ENCODE measurements around the gene FREM1.

Gene FREM1

DNA sequence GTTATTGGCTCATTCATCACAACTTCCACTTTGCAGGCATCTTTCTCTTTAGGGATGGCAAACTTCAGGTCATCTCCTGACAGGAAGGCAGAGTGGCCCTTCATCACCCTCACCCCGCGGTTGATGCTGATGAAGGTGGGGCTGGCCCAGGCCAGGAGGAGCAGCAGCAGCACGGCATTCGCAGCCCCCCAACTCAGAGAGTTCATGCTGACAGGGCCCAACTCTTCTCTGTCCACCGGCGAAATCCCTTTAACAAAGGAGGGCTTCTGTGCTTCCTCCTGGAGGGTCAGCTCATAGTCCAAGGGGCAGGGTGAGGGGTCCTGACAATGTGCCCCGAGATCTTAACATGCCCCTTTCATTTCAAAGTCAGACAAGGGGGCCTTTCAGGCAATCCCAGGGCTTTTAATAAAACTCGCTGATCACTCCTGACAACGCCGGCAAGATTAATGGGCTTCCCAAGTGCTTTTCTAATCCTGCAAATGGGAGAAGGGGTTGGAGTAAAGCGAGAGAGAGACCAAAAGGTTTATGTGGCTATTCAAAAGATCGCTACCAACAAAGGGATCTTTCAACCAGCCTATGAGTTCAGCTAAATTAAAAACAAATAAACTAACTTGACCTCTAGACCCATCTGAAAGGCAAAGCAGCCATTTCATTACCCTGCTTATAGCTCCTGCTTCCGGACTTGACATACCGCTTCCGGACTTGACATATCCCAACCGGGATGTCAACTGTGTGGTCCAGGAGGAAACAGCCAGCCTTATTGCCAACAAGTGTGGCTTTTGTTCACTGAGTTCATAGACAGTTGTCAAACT lies 41.2 kb downstream of the FREM1 start:
- H3K4me3 ChIP-seq (replicated peaks; ENCODE audit: low read depth, low read length), result no peak overlapping the region
- no peaks in the 10 kb centered on the region for H3K27me3 ChIP-seq (replicated peaks; ENCODE audit: control insufficient read depth, insufficient read depth, low read length)
- H3K36me3 ChIP-seq (ENCODE audit: control insufficient read depth, insufficient read depth, low read length), result no peaks in the 10 kb centered on the region
- TF ChIP-seq, protein P1, sequence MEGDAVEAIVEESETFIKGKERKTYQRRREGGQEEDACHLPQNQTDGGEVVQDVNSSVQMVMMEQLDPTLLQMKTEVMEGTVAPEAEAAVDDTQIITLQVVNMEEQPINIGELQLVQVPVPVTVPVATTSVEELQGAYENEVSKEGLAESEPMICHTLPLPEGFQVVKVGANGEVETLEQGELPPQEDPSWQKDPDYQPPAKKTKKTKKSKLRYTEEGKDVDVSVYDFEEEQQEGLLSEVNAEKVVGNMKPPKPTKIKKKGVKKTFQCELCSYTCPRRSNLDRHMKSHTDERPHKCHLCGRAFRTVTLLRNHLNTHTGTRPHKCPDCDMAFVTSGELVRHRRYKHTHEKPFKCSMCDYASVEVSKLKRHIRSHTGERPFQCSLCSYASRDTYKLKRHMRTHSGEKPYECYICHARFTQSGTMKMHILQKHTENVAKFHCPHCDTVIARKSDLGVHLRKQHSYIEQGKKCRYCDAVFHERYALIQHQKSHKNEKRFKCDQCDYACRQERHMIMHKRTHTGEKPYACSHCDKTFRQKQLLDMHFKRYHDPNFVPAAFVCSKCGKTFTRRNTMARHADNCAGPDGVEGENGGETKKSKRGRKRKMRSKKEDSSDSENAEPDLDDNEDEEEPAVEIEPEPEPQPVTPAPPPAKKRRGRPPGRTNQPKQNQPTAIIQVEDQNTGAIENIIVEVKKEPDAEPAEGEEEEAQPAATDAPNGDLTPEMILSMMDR (IDR thresholded peaks at IDR 0.05; ENCODE audit: insufficient read depth, low read length, poor library complexity, severe bottlenecking), result no peak
- DNase-seq (ENCODE audit: extremely low read depth, insufficient read length), result no peak

DNA sequence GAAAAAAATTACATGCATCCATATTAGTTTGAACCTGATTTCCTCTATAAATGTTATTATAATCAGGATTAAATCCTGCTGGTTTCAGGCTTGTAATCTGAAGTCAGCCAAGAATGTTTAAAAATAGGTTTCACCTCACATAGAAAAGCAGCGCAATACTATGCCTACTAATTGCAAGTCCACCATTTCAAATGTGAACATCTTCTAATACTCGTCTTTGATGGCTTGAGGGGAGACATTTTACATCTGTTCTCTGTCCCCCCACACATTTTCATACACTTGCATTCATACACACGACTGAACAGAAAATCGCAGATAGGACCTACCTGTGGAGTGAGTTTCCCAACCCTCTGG lies 41.8 kb downstream of the FREM1 start:
- TF ChIP-seq, protein P1 (IDR thresholded peaks at IDR 0.05; ENCODE audit: insufficient read depth, low read length, poor library complexity, severe bottlenecking), result no peak
- no peaks in the 10 kb centered on the region for H3K36me3 ChIP-seq (ENCODE audit: control insufficient read depth, insufficient read depth, low read length)
- H3K4me3 ChIP-seq (replicated peaks; ENCODE audit: low read depth, low read length), result no peak overlapping the region

DNA sequence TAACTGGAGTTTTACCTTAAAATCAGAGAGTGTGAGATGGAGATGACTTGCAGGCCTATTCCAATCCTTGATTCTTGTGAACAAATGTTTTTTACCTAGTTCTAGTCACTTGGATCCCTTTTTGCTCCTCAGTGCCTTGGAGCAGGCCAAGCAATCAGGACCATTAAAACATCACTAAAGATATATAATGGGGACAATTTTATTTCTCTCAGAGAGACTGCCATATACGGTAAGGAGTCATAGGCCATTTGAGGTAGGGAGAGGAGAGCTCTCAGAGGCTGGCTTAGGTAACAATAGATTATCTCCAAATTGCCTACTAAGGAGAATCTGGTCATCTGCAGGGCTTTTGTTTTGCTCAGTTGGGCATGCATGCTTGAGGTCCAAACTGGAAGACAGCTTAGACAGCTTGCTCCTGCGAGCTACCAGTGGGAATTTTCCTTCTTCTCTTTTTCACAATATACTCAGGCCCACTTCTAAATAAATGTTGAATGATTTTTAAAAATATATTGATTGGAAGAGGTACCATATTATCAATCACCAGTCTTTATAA lies 44.0 kb downstream of the FREM1 start:
- no peak for DNase-seq (ENCODE audit: extremely low read depth, insufficient read length)

More for the DNA sequence above, 41.8 kb downstream of the FREM1 start:
- no peak for DNase-seq (ENCODE audit: extremely low read depth, insufficient read length)
- H3K27me3 ChIP-seq (replicated peaks; ENCODE audit: control insufficient read depth, insufficient read depth, low read length), result no peaks in the 10 kb centered on the region

DNA sequence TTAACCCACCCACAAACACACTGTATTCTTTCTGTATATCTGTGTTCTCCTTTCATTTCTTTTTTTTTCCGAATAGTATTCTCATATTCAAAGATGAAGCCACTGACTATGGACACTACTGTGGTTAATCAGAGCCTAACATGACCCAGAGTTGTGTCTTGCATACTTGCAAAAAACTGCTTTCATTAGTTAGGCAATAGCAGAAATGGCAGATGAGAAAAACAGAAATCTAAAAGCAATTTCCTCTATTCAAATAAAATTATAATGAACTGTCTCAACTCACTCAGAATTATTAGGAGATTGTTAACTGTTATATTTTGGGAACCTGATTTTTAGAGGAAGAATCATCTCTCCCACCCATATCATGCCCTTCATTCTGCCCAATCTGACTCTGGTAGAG lies 45.9 kb downstream of the FREM1 start:
- TF ChIP-seq, protein P1 (IDR thresholded peaks at IDR 0.05; ENCODE audit: insufficient read depth, low read length, poor library complexity, severe bottlenecking), result no peak
- DNase-seq (ENCODE audit: extremely low read depth, insufficient read length), result no peak
- no peaks in the 10 kb centered on the region for H3K36me3 ChIP-seq (ENCODE audit: control insufficient read depth, insufficient read depth, low read length)
- H3K4me3 ChIP-seq (replicated peaks; ENCODE audit: low read depth, low read length), result no peak overlapping the region
- H3K27me3 ChIP-seq (replicated peaks; ENCODE audit: control insufficient read depth, insufficient read depth, low read length), result no peaks in the 10 kb centered on the region

More for the DNA sequence above, 44.0 kb downstream of the FREM1 start:
- Histone ChIP-seq H3K36me3 (ENCODE audit: control insufficient read depth, insufficient read depth, low read length) (no peaks in the 10 kb centered on the region), H3K4me3 (replicated peaks; ENCODE audit: low read depth, low read length) (no peak overlapping the region), H3K27me3 (replicated peaks; ENCODE audit: control insufficient read depth, insufficient read depth, low read length) (no peaks in the 10 kb centered on the region)
- TF ChIP-seq, protein P1 (IDR thresholded peaks at IDR 0.05; ENCODE audit: insufficient read depth, low read length, poor library complexity, severe bottlenecking), result no peak

DNA sequence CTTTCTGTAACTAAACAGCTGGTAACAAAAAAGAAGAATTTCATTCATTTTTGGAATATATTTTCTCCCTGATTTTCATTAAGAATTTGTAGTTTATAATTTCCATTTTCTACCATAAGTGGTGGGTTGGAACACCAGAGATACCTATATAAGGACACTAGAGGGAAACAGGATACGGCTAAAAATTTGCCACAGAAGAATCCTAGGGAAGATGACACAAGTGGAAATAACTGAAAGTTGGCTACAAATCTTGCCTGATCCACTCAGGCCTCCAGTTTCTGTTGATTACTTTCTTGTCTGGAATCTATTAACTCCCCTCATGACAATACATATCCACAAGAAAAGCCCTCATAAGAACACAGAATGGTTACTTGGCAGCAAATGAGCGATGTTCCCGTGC lies 46.8 kb downstream of the FREM1 start:
- no peaks in the 10 kb centered on the region for H3K36me3 ChIP-seq (ENCODE audit: control insufficient read depth, insufficient read depth, low read length)
- TF ChIP-seq, protein P1 (IDR thresholded peaks at IDR 0.05; ENCODE audit: insufficient read depth, low read length, poor library complexity, severe bottlenecking), result no peak
- no peaks in the 10 kb centered on the region for H3K27me3 ChIP-seq (replicated peaks; ENCODE audit: control insufficient read depth, insufficient read depth, low read length)
- H3K4me3 ChIP-seq (replicated peaks; ENCODE audit: low read depth, low read length), result no peak overlapping the region
- DNase-seq (ENCODE audit: extremely low read depth, insufficient read length), result no peak

All from GM06990 (cell line).